Hepatocyte (in vitro differentiated cells): ENCODE results near the gene RABL3.

ENCODE experiments used
- EZH2 ChIP-seq: fragments of 200-600 bp; sonication (generic); IDR thresholded peaks from 2 replicates; pipeline ENCODE4 v1.6.1; 2016; ENCODE audit warnings: antibody characterized with exemption, mild to moderate bottlenecking, borderline replicate concordance
- EZH2phosphoT487 ChIP-seq: fragments of 200-600 bp; sonication (generic); IDR thresholded peaks from one replicate; pipeline ENCODE4 v1.6.1; 2018; ENCODE audit warnings: antibody characterized with exemption, mild to moderate bottlenecking, low read depth, moderate library complexity; ENCODE audit not compliant: unreplicated experiment, severe bottlenecking
- TF ChIP-seq, protein P1 (sequence below): fragments of 200-600 bp; sonication (generic); IDR thresholded peaks from 2 replicates; pipeline ENCODE4 v1.5.1; 2016; ENCODE audit warnings: antibody characterized with exemption, mild to moderate bottlenecking; ENCODE audit not compliant: poor library complexity

DNA sequence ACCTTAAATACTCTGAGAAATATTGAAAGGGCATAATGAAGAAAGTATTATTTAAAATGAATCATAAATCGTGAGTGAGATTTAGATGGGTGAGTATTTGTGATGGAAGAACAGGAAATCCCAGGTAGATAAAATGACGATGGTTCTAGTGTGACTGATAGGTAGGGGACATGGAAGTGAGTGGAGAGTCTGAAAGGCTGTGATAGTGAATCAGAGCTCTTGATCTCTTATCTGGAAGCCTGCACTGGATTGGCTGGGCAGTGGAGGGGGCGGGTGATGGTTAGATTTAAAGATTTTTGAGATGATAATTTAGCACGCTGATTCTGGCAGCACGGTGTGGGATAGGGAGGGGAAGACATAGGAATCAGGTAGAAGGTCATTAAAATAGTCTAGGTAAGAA is 80.4 kb downstream of the RABL3 start:
- TF ChIP-seq, protein P1, sequence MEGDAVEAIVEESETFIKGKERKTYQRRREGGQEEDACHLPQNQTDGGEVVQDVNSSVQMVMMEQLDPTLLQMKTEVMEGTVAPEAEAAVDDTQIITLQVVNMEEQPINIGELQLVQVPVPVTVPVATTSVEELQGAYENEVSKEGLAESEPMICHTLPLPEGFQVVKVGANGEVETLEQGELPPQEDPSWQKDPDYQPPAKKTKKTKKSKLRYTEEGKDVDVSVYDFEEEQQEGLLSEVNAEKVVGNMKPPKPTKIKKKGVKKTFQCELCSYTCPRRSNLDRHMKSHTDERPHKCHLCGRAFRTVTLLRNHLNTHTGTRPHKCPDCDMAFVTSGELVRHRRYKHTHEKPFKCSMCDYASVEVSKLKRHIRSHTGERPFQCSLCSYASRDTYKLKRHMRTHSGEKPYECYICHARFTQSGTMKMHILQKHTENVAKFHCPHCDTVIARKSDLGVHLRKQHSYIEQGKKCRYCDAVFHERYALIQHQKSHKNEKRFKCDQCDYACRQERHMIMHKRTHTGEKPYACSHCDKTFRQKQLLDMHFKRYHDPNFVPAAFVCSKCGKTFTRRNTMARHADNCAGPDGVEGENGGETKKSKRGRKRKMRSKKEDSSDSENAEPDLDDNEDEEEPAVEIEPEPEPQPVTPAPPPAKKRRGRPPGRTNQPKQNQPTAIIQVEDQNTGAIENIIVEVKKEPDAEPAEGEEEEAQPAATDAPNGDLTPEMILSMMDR: no peak
- no peak for TF ChIP-seq EZH2
- no peak for TF ChIP-seq EZH2phosphoT487
